Mononuclear cell (primary cell): ENCODE measurements around the gene ARHGAP26. TPM values are rescaled to one million over a fixed set of nuclear protein-coding genes. Genes with fewer than 3 reads are reported as not detected.

Source experiments
- H3K27me3 ChIP-seq: 2 replicates; pipeline ENCODE4 v1.6.0; 2011; ENCODE audit warnings: low read length, control low read depth; ENCODE audit not compliant: insufficient read depth
- H3K4me1 ChIP-seq: 2 replicates; pipeline ENCODE4 v1.5.1; 2011; ENCODE audit warnings: mild to moderate bottlenecking, low read length, control low read depth; ENCODE audit not compliant: insufficient read depth
- H3K4me3 ChIP-seq: 2 replicates; pipeline ENCODE4 v1.5.1; 2011; ENCODE audit warnings: mild to moderate bottlenecking, low read length, moderate library complexity
- H3K9me3 ChIP-seq: 2 replicates; pipeline ENCODE4 v1.5.1; 2011; ENCODE audit warnings: low read depth, mild to moderate bottlenecking, control low read depth, low read length
- total RNA-seq: library from RNA; depleted of rRNA; stranded (reverse); fragments of >200 nt; gene quantifications from one replicate; pipeline ENCODE4 v1.2.3, GENCODE V29; 2012

The ARHGAP26 gene, protein sequence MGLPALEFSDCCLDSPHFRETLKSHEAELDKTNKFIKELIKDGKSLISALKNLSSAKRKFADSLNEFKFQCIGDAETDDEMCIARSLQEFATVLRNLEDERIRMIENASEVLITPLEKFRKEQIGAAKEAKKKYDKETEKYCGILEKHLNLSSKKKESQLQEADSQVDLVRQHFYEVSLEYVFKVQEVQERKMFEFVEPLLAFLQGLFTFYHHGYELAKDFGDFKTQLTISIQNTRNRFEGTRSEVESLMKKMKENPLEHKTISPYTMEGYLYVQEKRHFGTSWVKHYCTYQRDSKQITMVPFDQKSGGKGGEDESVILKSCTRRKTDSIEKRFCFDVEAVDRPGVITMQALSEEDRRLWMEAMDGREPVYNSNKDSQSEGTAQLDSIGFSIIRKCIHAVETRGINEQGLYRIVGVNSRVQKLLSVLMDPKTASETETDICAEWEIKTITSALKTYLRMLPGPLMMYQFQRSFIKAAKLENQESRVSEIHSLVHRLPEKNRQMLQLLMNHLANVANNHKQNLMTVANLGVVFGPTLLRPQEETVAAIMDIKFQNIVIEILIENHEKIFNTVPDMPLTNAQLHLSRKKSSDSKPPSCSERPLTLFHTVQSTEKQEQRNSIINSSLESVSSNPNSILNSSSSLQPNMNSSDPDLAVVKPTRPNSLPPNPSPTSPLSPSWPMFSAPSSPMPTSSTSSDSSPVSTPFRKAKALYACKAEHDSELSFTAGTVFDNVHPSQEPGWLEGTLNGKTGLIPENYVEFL
- total RNA-seq, result 53.6 TPM

DNA sequence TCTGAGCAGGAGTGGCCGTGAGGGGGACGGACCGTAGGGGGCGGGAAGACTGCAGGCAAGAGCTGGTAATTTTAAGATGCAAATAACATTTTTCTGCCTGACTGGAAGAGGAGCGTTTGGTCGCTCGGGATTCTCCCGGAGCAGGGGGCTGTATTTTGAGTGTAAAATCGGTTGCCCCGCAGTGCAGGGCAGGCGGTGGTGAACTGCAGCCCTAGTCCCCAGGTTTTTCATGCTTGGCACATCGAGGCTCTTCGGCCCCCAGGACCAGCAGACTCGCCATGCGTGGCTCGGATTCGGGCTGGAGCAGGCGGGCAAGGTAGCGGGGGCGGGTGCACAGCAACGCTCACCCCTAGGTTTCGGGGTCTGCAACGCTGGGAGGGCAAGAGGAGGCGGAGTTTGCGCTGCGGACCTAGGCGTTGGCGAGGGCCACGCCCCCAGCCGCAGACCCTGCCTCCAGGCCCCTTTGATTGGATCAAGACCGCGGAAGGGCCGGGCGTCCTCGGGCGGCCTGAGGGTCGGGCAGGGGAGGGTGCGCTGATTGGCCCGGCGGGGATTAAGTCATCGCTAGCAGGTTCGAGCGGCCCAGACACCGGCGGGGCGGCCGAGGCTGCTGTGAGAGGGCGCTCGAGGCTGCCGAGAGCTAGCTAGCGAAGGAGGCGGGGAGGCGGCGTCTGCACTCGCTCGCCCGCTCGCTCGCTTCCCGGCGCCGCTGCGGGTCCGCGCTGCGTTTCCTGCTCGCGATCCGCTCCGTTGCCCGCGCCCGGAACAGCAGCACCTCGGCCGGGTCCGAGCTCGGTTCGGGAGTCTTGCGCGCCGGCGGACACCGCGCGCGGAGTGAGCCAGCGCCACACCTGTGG lies at the start of gene ARHGAP26:
Gene ARHGAP26 (plus strand): TSS at position 585 of the 857 bp plus-strand sequence. CDS start 385 bp downstream, outside the sequence.
- H3K9me3 ChIP-seq, result no peaks in the 10 kb centered on the region
- H3K4me3 ChIP-seq, result peak within 1 kb of the TSS; percentile 92
- H3K4me1 ChIP-seq, result peaks cover 39% of the 10 kb centered on the region
- H3K27me3 ChIP-seq, result no peaks in the 10 kb centered on the region

DNA sequence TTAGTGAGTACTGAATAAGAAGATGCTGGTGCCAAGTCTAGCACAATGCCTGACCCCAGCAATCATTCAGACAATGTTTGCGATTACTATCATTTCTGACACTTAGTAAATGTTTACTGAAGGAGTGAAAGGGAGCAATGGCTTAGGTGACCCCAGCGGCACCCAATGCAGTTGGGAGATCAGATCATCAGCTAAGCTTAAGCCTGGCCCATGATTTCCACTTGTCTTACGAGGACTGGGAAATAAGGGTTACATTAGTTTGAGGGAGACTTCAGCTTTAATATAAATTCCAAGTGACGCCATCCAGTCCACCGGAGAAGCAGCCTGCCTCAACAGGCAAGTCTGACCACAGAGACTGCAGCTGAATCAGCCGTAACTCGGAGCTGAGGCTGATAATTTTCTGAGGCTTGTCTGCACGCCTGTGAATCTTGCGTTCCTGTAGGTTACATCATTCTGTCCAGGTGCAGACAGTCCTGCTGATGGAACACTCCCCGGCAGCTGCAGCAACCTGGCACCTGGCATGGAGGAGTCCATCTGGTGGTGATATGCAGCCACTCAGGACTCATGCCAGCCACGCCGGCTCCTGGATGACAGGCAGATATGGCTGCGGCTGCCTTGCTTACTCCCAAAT lies 49.4 kb upstream of the ARHGAP26 start:
- Histone ChIP-seq H3K9me3 (no peaks in the 10 kb centered on the region), H3K4me3 (no peak overlapping the region), H3K4me1 (peaks cover 6% of the 10 kb centered on the region)

DNA sequence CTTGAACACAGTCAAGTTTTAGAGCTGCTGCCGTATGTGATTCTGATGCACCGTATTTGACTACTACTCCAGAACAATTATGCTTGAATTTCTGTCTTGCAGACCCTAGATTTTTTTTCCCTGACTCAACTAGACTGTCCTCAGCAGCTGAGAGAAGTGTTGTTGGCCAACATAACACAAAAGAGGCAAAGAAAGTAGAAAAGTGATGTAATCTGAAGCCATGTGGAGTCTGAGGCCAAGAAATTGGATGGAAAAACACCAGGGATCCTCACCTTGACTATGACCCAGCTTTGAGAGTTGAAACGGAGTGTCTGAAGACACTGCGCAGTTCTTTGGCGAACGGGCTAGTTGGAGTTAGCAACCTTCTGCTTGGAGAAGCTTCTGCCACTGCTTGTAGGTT lies 48.0 kb upstream of the ARHGAP26 start:
- no peaks in the 10 kb centered on the region for H3K9me3 ChIP-seq
- H3K27me3 ChIP-seq, result no peaks in the 10 kb centered on the region
- no peak overlapping the region for H3K4me3 ChIP-seq
- peaks cover 18% of the 10 kb centered on the region for H3K4me1 ChIP-seq

More for the DNA sequence above, 49.4 kb upstream of the ARHGAP26 start:
- H3K27me3 ChIP-seq, result no peaks in the 10 kb centered on the region

DNA sequence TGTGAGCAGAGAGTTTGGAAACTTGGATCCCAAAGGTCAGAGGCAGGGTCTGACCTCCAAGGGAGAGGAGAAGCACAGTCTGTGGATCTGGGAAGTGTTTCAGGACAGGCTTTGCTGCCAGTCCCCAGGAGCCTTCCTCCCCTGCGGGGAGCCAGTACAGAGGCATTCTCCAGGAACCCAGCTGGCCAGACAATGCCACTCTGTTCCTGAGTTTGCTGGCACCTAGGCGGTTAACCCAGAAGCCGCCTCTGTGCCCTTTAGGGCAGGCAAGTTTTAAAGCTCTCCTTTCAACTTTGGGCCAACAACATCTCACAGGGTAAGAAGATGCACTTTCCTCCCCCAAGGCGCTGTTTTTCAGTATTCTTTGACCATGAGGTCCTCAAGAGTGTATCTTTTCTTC lies 47.3 kb upstream of the ARHGAP26 start:
- Histone ChIP-seq H3K27me3 (no peaks in the 10 kb centered on the region), H3K4me3 (no peak overlapping the region), H3K4me1 (peaks cover 25% of the 10 kb centered on the region), H3K9me3 (no peaks in the 10 kb centered on the region)

DNA sequence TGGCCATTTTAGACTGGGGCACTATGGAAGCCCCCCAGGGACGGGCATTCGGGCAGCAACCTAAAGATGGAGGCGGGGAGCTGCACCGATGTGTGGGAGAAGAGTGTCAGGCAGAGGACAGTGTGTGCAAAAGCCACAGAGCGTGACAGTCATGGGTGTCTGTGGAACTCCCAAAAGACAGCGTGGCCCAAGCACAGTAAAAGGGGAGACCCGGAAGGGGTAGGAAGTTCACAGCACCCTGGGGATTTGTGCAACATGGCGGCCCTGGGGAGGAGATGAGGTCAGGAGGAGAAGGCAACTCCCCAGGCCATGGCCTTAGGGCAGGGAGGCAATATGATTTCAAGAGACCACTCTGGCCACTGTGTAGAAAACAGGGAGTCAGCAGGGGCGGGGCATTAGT lies 45.4 kb upstream of the ARHGAP26 start:
- H3K9me3 ChIP-seq, result no peaks in the 10 kb centered on the region
- peaks cover 28% of the 10 kb centered on the region for H3K4me1 ChIP-seq

DNA sequence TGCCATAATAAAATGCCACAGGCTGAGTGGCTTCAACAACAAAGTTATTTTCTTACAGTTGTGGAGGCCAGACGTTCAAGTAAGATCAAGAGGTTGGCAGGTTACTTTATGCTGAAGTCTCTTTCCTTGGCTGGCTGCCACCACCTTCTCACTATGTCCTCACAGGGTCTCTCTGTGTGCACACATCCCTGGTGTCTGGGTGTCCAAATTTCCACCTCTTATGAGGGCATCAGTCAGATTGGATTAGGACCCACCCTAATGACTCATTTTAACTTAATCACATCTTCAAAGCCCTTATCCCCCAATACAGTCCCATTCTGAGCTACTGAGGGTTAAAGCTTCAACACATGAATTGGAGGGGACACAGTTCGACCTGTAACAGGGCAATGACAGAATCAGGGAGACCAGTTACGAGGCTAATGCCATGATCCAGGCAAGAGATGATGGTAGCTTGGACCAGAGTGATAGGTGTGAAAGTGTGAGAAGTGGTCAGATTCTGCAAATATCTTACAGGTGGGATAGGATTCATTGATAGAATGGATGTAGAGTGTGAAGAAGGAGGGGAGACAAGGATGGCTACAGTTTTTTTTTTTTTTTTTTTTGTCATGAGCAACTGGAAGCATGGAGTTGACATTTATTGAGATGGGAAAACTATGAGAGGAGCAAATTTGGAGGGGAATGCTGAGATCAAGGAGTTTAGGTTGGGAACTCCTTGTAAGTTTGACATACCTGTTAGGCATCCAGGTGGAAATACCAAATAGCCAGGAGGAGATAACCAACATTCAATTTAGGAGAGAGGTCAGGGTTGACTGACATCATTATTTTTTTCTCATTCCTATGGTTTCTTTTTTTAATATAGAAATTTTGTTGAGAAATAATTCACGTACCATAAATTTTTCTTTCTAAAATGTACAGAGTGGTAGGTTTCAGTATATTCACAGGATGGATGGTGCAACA lies 44.7 kb upstream of the ARHGAP26 start:
- peaks cover 28% of the 10 kb centered on the region for H3K4me1 ChIP-seq
- no peaks in the 10 kb centered on the region for H3K27me3 ChIP-seq
- H3K9me3 ChIP-seq, result no peaks in the 10 kb centered on the region
- H3K4me3 ChIP-seq, result no peak overlapping the region

More for the DNA sequence above, 45.4 kb upstream of the ARHGAP26 start:
- no peaks in the 10 kb centered on the region for H3K27me3 ChIP-seq
- no peak overlapping the region for H3K4me3 ChIP-seq

DNA sequence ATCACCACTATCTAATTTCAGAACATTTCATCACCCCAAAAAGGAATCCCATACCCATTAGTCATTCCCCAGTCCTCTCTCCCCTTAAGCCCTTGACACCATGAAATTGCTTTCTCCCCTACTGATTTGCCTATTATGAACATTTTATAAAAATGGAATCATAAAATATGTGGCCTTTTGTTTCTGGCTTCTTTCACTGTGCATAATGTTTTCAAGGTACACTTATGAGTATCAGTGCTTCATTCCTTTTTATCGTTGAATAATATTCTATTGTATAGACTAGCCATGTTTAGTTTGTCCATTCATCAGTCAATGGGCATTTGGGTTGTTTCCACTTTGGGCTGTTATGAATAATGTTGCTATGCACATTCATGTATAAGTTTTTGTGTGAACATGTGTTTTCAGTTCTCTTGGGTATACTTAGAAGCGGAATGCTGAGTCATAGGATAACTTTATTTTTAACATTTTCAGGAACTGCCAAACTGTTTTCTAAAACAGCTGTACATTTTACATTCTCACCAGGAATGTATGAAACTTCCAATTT lies 43.9 kb upstream of the ARHGAP26 start:
- H3K4me1 ChIP-seq, result peaks cover 28% of the 10 kb centered on the region
- H3K4me3 ChIP-seq, result no peak overlapping the region
- H3K27me3 ChIP-seq, result no peaks in the 10 kb centered on the region
- H3K9me3 ChIP-seq, result no peaks in the 10 kb centered on the region

DNA sequence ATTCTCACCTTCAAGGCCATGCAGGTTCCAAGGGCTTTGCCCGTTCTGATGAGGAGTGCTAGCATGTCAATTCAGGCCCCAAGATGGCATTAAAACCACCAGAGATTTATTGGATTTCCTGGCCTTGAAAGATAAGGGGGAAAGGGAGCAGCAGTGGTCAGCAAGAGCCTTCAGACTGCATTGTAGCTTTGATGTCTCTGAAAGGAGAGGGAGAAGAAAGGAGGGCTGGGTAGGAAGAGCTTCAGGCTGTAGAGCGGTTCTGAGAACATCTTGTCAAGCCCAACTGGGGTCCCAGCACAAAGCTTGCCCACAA lies 42.5 kb upstream of the ARHGAP26 start:
- H3K27me3 ChIP-seq, result no peaks in the 10 kb centered on the region

DNA sequence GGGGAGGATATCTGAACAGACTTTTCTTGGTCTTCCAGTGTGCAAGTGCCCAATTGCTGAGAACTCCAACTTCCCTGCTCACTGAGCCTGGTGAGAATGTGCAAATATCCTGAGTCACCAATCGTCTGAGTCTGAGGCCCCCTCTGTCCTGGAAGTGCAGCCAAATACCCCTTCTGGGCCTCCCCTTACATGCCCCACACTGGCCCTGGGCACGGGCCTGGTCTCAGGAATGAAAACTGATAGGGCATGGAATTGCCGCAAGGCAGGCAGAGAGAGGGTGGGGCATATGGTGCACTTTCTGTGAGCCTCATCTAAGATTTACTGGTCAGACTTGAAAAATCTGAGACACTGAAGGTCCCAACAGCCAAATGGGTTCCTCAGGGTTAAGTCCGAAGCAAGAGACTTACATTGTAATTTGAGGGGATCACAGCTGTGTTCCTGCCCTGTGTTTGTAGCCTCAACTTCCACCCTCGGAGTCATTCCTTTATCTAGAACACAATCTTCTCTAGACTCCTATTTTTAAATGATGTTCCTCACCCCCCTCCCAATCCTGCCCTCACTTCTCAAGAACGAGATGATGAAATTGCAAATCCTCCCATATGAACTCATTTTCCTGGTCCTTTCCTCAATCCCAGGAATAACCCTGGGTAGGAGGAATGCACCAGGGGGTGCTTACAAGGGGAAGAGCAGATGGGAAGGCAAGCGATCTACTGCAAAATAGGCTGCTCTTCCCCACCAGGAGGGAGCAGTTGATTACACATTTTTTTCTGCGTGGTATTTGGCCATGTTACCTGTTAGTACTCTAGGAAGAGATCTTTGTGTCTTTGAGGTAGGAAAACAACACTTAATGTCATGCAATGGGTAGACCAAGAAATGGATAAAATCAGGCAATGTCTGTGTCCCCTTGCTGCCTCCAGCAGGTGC lies 34.6 kb upstream of the ARHGAP26 start:
- peaks cover 25% of the 10 kb centered on the region for H3K4me1 ChIP-seq
- H3K27me3 ChIP-seq, result no peaks in the 10 kb centered on the region
- H3K9me3 ChIP-seq, result no peaks in the 10 kb centered on the region
- H3K4me3 ChIP-seq, result no peak overlapping the region

More for the DNA sequence above, 42.5 kb upstream of the ARHGAP26 start:
- Histone ChIP-seq H3K4me1 (peaks cover 28% of the 10 kb centered on the region), H3K9me3 (no peaks in the 10 kb centered on the region), H3K4me3 (no peak overlapping the region)

DNA sequence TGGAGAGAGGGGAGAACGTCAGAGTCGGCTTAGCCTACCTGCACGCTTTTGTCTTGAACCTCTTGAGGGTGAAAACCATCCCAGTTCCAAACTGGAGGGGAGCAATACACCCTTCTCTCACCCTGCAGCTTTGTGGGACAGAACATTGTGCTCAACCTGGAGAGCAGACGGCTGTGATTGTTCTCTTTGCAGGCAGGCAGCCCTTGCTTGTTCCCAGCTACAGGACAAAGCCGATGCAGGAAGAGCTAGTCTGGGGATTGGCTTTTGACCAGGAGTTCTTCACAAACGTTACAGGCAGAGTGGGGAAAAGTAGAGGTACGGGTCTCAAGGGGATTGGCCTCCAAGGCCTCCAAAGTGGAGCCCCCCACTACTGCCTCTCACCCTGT lies 33.9 kb upstream of the ARHGAP26 start:
- no peaks in the 10 kb centered on the region for H3K27me3 ChIP-seq
- peaks cover 25% of the 10 kb centered on the region for H3K4me1 ChIP-seq
- no peaks in the 10 kb centered on the region for H3K9me3 ChIP-seq
- H3K4me3 ChIP-seq, result no peak overlapping the region

DNA sequence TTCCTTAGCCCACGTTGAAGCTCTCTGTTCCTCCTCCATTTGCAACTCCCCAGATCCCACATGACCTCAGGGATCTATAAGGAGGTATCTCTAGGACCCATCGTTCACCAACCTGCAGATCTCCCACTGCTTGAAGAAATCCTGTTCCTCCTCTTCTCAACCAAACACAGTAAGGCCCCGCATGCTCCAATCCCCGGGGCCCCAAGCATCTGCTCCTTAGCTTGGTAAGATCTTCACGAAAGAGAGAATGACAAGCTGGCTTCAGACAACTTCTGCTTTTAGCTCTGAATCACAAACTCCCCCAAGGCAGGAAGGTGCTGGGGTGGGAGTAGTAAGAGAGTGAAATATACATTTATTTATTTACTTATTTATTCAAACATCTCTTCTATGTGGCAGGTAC lies 33.0 kb upstream of the ARHGAP26 start:
- Histone ChIP-seq H3K27me3 (no peaks in the 10 kb centered on the region), H3K4me1 (peaks cover 25% of the 10 kb centered on the region), H3K4me3 (no peak overlapping the region), H3K9me3 (no peaks in the 10 kb centered on the region)

DNA sequence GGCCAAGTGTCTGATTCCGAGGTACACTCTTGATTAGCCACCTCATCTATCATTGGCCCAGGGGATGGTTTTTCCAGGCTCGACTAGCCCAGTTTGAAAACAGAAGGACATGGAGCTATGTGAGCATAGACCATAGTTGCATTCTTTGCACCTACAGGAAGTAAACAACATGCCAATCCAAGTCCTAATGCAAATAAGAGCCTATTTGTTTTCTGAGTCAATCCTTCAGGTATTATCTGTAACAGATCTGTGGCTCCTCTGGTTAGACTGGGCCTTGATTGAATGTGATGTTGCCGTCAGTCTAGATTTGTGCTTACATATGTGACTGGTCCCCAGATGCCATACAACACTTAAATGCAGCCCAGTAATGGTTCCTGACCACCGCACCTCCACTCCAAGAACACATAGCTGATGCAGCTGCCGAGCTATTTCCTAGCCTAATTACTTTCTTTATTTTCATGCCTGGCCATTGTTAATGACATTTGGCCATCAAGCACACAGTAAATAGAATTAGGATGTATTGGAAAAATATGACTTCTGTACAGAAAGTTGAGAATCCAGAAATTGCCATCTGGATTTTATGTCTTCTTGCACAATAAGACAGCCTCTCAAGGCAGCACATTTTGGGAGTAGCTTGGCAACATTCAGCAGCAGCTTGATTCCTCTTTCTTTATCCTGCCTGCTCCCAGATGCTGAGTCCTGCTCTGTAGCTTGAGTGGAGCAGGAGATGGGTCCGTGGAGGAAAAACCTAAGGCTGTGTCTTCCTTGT lies 29.5 kb upstream of the ARHGAP26 start:
- H3K27me3 ChIP-seq, result no peaks in the 10 kb centered on the region
- peaks cover 10% of the 10 kb centered on the region for H3K4me1 ChIP-seq
- no peaks in the 10 kb centered on the region for H3K9me3 ChIP-seq
- no peak overlapping the region for H3K4me3 ChIP-seq
